Mesenteric fat pad (tissue), 1 donor: ENCODE data around the gene PLD2. TPM values are rescaled to one million over a fixed set of nuclear protein-coding genes. Genes with fewer than 3 reads are reported as not detected.
"Not testable (repeated sequence)": the region's sequence is repeated elsewhere in the genome, so short reads cannot be mapped to it uniquely, and the experiment has no call there.

Experiments used
- DNase-seq: peaks from one replicate; pipeline ENCODE4 v3.0.0-alpha.2; 2020; ENCODE audit warnings: low spot score
- total RNA-seq: library from RNA; stranded (reverse); fragmentation: NEBNext Ultra II Directional; extraction: Animal tissue kit (Norgen Biotek cat#: 25700); gene quantifications from one replicate; pipeline ENCODE4 v1.2.1, GENCODE V29; 2021
- donor health status: DM: yes; HTN: yes; CAD: no.

Gene PLD2
- total RNA-seq, 1 donor from 2014 or later = 22.8 TPM

DNA sequence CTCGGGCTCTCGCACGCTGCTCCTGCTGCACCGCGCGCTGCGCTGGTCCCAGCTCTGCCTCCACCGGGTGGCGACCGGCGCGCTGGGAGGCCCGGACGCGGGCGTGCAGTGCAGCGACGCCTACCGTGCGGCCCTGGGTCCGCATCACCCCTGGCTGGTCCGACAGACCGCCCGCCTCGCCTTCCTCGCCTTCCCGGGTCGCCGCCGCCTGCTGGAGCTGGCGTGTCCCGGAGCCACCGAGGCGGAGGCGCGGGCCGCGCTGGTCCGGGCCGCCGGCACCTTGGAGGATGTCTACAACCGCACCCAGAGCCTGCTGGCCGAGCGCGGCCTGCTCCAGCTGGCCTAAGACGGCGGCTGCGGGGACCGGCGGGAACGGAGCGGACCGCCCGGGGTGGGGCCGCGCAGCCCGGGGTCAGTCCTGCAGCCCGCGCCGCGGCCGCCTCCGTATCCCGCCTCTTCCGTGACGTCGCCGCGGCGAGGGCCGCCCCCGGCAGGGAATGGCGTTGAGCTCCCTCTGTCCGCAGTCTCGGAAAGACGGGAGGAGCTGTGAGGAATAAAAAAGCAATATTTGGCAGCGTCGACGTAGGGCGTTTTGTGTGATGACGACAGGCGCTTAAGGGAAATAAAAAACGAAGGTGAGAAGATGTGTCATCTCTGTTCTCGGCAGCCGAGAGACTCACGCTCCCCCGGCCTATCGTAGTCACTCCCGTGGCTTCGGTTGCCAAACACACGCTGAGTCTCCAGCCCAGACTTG is 16.8 kb upstream of the PLD2 start:
- DNase-seq = peak; percentile 94

DNA sequence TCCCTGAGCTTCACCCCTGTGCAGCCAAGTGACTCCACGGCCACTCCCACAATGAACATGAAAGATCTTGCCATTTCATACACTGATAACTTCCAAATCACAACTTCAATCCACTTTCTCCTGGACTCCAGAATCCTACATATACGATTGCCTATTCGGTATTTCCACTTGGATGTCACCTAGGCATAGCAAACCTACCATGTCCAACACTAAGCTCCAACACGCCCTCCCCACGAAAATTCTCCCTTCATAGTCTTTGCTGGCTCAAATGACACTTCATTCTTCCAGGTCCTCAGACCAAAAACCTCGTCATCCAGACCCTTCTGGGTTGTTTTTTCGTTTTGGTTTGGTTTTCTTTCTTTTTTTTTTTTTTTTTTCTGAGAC is 16.3 kb upstream of the PLD2 start:
- no peak for DNase-seq

DNA sequence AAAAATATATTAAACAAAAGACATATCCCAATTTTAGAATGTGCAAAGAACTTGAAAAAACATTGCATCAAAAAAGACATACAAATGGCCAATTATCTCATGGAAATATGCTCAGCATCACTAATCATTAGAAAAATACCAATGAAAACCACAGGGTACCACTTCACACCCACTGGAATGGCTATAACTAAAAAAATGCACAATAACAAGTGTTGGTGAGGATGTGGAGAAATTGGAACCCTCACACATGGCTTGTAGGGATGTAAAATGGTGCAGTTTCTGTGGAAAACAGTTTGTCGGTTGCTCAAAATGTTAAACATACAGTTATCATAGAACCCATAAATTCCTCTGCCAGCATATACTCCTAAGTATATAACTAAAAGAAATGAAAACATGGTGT is 11.8 kb upstream of the PLD2 start:
- DNase-seq = no peak

DNA sequence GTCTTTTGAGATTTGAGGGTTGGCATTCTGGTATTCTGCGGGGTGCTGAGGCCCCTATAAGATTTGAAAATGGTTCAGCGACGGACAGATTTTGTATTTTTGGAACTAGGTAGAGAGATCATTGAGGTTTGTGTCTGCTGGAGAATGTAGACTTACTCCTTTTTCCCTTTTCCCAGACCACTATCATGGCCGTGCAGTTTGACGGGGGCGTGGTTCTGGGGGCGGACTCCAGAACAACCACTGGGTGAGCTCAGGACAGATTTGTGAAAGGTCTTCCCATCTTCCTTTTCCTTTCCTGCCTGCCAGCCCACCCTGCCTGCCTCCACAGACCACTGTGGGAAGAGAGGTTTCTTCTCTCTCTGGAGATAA is 10.4 kb upstream of the PLD2 start:
- no peak for DNase-seq

DNA sequence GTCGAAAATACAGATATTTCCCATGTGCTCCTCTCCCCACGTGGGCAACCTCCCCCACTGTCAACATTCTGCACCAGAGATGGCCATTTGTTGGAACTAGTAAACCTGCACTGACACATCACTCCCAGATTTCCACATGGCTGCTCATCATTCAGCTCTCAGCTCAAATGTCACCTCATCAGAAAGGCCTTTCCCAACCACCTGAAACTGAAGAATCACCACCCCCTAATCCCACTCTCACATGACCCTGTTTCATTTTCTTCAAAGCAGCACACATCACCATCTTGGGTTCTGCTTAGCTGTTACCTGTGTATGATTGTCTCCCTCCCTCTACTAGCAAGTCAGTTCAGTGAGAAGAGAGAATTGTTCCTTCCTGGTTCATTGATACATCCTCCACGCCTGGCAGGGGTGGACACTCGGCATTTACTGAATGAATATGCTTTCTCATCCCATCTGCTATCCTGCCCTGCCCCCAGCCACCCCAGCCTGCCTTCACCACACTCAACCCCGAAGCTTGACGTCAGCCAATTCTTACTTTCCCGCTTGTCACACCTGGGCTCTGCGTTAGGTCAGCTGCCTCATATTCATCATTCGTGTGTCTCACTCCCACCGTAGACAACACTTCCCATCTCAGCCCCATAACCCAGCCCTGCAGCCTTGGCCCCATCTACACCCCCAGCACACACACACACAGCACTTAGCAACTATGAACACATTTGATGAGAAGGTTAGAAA is 6.3 kb upstream of the PLD2 start:
- no peak for DNase-seq

DNA sequence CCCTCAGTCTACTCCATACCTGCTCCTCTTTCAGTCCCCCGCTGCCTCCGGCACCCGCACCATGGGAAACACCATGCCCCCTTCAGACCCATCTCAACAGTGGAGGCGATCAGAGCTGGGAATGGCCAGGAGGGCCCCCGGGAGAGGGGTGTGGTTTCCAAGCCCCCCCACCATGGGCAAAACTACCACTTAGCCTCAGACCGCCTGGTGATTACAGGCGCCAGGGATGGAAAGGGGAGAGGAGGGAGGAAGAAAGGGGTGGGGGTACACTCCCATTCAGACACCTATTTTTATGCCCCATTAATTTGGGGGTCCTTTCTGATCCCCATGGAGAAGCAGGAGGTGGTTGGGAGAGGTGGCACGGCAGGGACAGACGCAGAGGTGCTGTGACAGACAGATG is 4.7 kb upstream of the PLD2 start, which contains the start of gene C17orf114:
TSS of gene C17orf114 (minus strand) at position 101 of the 400 bp plus-strand sequence.
- DNase-seq = no peak

DNA sequence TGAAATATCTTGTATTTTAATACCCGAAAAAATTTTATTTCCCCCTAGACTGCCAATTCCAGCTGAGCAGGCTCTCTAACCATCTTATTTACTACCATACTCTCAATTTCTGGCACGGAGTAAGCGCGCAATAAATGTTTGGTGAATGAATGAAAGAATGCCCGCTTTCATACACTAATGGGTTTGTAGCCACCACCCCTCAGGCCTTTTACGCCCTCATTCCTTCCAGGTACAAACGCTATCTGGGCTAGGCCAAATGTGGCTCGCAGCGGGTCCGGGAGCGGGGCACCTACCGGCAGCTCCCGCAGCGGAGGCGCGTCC is 536 bp upstream of the PLD2 start:
- DNase-seq = no peak

DNA sequence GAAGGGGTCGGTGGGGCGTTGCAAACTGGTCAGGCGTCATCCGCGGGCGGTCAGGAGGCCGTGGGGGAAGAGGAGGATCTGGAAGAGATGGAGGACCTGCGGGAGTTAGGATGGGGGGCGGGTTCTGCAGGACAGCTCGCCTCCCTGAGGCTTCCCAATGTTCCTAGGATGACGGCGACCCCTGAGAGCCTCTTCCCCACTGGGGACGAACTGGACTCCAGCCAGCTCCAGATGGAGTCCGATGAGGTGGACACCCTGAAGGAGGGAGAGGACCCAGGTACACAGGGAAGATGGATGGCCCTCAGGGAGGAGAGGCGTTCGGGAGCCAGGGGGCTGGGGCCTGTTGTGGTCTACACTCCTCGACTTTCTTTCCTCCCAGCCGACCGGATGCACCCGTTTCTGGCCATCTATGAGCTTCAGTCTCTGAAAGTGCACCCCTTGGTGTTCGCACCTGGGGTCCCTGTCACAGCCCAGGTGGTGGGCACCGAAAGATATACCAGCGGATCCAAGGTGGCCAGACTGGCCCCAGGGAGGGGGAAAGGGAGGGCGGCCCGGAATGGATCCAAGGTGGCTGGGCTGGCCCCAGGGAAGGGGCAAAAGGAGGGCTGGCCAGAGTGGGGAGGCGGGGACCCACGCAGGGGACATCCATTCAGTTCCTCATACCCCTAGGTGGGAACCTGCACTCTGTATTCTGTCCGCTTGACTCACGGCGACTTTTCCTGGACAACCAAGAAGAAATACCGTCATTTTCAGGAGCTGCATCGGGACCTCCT is 839 bp downstream of the PLD2 start:
- DNase-seq = no peak

DNA sequence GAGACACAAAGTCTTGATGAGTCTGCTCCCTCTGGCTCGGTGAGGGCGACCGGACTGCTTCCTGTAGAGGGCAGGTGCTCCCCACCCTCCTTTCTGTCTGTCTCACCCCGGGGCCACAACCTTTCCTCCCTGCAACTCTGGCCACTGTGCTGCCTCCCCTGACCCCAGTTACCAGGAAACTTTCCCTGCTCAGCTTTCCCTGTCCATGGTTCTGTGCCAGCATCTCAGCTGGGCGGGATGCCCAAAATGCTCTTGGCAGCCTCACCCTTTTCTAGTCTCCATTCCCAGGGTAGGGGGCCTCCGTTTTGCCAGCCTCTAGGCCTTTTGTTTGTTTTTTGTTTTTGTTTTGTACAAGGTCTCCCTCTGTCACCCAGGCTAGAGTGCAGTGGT is 1.4 kb downstream of the PLD2 start:
- DNase-seq = no peak

DNA sequence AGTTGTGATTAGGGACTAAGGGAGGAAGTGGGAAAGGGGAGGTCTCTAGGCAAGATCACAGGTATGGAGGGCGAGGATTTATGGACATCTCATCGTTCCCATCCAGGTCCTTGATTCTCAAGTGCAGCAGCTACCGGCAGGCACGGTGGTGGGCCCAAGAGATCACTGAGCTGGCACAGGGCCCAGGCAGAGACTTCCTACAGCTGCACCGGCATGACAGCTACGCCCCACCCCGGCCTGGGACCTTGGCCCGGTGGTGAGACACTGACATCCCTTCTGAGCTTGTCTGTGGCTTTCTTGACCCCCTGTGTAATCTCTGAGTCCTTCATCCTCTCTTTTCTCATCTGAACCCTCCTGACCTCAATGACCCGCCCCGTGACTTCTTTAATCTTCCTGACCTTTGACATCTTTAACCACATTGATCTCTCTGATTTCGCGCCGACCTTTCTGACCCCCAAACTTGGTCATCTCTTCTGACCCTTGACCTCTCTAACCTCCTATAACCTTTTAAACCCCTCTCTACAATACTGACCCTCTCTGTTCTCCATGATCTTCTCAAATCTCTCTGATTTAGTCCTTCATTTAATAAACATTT is 3.8 kb downstream of the PLD2 start:
- DNase-seq = no peak

DNA sequence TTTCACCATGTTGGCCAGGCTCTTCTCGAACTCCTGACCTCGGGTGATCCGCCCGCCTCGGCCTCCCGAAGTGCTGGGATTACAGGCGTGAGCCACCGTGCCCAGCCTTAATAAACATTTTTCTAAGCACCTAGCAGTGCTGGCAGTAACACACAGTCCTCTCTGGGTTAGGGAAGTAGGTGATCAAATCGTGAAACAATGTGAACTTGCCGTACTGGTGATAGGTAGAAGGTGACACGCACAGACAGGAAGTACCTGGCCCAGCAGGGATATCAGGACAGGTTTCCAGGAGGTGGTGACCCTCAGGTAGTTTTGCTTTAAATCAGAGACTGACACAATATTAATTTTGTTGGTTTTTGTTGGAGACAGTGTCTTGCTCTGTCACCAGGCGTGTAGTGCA is 4.5 kb downstream of the PLD2 start:
- no peak for DNase-seq

DNA sequence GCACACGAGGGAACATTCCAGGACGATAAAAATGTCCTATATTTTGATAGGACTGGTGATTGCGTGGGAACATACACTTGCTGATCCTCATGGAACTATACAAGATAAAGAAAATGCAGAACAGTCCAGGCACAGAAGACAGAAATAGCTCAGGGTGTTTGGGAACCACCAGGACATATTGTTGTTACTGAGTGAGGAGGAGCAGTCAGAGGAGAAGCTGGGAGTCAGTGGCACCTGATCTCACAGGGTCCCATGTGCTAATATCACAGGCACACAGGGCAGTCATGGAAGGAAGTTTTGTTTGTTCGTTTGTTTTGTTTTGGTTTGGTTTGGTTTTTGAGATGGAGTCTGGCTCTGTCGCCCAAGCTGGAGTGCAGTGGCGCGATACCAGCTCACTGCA is 5.7 kb downstream of the PLD2 start:
- DNase-seq = no peak

DNA sequence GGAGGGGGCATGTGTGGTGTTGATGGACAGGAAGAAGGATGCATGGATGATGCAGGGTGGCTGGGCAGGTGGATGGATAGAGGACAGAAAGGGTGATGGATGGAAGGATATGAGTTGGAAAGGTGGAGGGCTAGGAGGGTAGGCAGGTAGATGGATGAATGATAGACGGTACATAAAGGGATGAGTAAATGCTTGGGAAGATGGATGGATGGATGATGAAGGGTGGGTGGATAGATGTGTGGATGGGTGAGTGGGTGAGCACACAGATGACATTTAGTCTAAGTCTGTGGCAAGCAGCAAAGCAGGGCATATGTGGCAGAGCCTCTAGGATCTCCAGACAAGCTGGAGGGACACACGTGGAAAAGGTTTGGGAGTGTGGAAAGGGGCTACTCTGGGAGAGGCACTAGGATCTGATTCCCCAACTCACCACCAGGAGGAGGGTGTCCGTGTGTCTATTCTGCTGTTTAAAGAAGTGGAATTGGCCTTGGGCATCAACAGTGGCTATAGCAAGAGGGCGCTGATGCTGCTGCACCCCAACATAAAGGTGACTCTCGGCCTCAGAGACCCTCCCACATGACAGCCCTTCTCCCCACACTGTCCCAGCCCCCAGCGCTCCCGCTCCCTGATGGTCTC is 8.2 kb downstream of the PLD2 start:
- no peak for DNase-seq

DNA sequence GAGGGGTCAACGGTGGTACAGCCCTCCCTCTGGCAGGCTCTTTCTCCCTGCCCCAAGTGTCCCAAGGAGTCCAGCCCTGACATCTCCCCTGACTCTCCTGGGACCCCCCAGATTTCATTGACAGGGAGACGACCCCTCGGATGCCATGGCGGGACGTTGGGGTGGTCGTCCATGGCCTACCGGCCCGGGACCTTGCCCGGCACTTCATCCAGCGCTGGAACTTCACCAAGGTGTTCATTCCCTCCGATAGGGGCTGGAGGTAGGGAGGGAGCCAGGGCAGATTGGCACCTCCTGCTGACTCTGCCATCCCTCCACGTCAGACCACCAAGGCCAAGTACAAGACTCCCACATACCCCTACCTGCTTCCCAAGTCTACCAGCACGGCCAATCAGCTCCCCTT is 9.9 kb downstream of the PLD2 start:
- no peak for DNase-seq

DNA sequence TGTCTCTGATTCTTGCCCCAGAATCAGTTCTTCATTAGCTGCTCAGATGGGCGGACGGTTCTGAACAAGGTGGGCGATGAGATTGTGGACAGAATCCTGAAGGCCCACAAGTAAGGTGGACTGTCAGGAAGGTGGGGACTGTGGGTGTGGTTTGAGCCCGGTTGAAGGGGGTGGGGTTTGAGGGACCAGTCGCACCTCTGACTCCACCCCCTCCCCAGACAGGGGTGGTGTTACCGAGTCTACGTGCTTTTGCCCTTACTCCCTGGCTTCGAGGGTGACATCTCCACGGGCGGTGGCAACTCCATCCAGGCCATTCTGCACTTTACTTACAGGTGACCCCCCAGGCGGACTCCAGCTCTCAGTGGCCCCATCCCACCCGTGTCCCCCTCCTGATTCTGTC is 11.3 kb downstream of the PLD2 start:
- no peak for DNase-seq

DNA sequence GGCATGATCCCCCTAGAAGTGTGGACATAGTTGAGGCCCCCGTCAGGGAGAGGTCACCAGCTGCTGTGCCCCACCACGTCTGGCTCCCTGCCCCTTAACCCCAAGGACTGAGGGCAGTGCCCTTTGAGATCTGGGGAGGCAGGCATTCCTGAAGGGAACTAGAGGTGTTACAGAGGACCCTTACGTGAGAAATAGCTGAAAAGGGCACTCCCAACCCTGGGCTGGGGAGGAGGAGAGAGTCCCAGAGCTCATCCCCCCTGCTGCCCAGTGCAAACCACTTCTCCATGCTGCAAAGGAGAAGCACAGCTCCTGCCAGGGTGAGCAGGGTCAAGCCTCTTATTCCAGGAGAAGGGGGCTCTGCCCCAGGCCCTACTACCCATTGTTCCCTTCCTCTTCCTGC is 15.9 kb downstream of the PLD2 start:
- no peak for DNase-seq

DNA sequence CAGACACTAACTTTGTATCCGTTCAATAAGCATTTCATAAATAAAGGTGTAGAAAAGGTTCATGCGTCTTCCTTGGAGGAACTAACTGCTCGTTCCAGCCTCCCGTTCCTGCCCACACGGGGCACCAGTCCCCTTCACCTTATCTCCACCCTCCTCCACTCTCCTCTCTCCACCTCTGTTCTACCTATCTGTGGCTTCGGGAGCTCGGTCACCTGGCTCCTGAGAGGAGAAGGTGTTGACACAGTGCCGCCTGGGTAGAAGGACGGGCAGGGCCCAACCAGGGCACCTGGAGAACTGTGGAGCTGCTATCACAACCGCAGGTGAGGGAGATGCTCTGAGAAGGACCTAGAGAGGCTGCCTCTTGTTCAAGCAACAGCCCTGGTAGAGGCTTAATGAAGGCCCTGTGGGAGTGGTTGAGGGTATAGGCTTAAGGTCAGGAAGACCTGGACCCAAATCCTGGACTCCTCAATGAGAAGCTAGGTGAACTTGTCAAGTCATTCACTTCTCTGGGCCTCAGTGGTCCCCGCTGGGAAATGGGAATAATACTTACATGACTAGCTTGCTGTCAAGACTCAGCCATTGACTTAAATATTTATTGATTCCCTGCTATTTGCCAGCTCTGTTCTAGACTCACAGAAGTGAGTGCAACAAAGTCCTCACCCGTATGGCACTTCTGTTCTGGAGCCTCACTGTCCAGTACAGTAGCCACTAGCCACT is 16.6 kb downstream of the PLD2 start:
- no peak for DNase-seq

DNA sequence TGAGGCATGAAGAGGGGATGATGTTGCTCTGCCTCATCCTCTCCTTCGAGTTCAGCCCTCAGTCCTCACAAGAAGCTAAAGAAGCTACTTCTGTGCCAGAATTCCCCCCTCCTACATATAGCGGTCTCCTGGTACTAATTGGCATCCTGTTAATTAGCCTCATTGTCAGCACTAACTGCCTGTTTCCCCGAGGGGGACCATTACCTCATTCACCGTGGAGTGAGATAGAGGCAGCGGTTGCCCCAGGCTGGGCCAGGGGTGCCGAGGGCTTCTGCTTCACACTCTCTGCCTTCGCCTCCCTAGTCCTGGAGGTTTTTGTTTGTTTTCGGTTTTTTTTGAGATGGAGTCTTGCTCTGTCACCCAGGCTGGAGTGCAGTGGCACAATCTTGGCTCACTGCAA is 20.4 kb downstream of the PLD2 start:
- no peak for DNase-seq

DNA sequence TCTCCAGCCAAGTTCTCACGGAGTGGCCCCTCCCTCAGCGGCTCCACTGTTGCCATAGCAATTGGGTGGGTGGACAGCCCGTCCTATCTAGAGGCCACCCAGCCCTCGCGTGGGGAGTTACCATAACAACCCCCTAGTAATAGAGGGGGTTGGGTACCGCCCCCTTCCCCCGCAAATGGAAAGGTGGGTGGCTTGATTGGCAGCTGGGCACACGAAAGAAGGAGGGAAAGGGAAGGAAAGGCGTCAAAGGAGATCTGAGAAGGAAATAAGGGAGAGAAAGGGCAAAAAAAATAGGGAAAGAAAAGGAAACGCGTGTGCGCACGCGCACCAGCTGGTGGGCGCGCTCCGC is 25.9 kb downstream of the PLD2 start:
- not testable (repeated sequence) for DNase-seq

DNA sequence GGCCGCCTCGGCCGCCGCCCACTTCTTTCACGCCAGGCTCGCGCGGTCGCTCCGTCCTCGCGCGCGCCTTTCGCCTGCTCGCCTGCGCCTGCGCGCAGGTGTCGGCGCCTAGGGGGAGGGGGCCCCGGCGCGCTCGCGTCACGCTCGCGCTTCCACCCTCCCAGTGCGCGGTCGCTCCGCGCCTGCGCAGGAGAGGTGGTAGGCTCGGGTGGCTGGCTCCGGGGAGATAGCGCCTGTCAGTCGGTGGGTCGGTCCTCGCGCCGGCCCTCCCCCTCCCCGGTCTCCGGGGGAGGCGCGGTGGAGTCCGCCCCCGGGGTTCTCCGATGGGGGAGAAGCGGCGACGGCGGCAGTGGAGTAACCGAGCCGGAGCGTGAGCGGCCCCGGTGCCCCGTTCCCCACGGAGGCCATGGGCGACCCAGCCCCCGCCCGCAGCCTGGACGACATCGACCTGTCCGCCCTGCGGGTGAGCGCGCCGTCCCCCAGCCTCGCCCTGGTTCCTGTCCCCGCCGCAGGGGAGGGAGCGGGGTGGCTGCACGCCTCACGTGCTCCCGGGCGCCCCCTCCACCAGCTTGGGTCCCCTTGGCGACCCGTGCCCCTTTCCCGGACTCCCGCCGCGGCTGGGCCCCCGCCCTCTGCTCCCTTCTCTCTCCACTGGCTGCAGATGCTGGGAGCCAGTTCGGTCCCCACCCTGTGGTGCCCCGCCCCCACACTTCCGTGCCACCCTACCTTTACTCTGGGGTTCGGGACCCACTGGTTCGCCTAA is 26.4 kb downstream of the PLD2 start, which contains the start of gene MINK1:
TSS of gene MINK1 (plus strand) at position 163 of the 763 bp plus-strand sequence. CDS start at position 407, 244 bp downstream.
- DNase-seq = peak; percentile 96
